MCF 10A (cell line): ENCODE data around the gene CDADC1. TPM values are rescaled to one million over a fixed set of nuclear protein-coding genes. Genes with fewer than 3 reads are reported as not detected.
"Not testable (repeated sequence)": the region's sequence is repeated elsewhere in the genome, so short reads cannot be mapped to it uniquely, and the experiment has no call there.

ENCODE experiments used
- BruUV-seq: library from RNA; stranded (reverse); fragments of 400-500 nt; replicated peaks from 2 replicates; lab custom pipeline; 2021; lab: Mats Ljungman, UMichigan
- CTCF ChIA-PET: fragments of 300-600 bp; sonication (Branson Sonifier 250); formaldehyde crosslinking; extraction: SDS; loops from one replicate; lab custom pipeline; 2021; ENCODE audit warnings: antibody characterized with exemption, inconsistent platforms; lab: Yijun Ruan, JAX
- POLR2A ChIA-PET: fragments of 300-600, 350-650 bp; sonication (Branson Sonifier 250); formaldehyde crosslinking; extraction: SDS; loops from one replicate; lab custom pipeline; 2020; ENCODE audit warnings: antibody characterized with exemption, inconsistent platforms; lab: Yijun Ruan, JAX
- DNase-seq: peaks from one replicate; pipeline ENCODE4 v3.0.0-alpha.2; 2018; ENCODE audit not compliant: unreplicated experiment
- H3K27ac Mint-ChIP-seq: one replicate; pipeline ENCODE4 v1.8.0; 2022; ENCODE audit warnings: mild to moderate bottlenecking, low read depth, mixed read lengths; ENCODE audit not compliant: unreplicated experiment
- H3K27me3 Mint-ChIP-seq: one replicate; pipeline ENCODE4 v1.8.0; 2022; ENCODE audit warnings: mixed read lengths; ENCODE audit not compliant: insufficient read depth, unreplicated experiment
- H3K36me3 Mint-ChIP-seq: one replicate; pipeline ENCODE4 v1.8.0; 2022; ENCODE audit warnings: mild to moderate bottlenecking, moderate library complexity, mixed read lengths; ENCODE audit not compliant: insufficient read depth, unreplicated experiment
- H3K4me1 Mint-ChIP-seq: one replicate; pipeline ENCODE4 v1.8.0; 2022; ENCODE audit warnings: mixed read lengths; ENCODE audit not compliant: insufficient read depth, unreplicated experiment
- H3K4me3 Mint-ChIP-seq: one replicate; pipeline ENCODE4 v1.8.0; 2022; ENCODE audit warnings: mild to moderate bottlenecking, moderate library complexity, mixed read lengths; ENCODE audit not compliant: unreplicated experiment
- H3K9me3 Mint-ChIP-seq: one replicate; pipeline ENCODE4 v1.8.0; 2022; ENCODE audit warnings: mixed read lengths; ENCODE audit not compliant: unreplicated experiment
- intact Hi-C: fragments of 100-400 bp; cut with micrococcal nuclease; formaldehyde crosslinking; loops from 2 replicates; pipeline ENCODE4 v1.14.1; 2022
- total RNA-seq: library from RNA; stranded (reverse); gene quantifications from 2 replicates; pipeline ENCODE4 v1.2.3, GENCODE V29; 2022
- TF ChIP-seq, protein P1 (sequence below): fragments of 200-600 bp; IDR thresholded peaks from one replicate; pipeline ENCODE4 v1.8.0; 2022; ENCODE audit warnings: antibody characterized with exemption, mild to moderate bottlenecking; ENCODE audit not compliant: unreplicated experiment

CDADC1 gene
- total RNA-seq, 1 experiment from 2014 or later: 9.4 TPM

DNA sequence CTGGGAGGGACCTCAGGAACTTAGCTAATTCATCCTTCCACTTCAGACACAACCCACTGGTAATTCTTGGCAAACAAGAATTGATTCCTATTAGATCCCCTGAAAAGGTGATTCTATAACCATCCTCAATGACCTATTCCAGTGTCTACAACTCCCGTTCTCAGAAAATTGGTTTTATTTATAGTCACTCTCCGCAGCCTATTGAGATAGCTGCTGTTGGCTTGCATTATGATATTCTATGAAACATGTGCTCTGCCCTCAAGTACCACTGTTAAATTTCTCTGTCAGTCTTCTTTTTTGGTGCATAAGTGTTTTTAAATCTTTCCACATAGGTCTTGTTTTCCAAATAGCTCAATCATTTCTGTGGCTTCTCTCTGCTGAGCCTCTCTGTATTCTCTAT, 75.0 kb downstream of the CDADC1 start:
- CTCF ChIA-PET: interaction anchor here (0.5 to 1.2 kb wide), 3 partner anchors 8 to 42 kb away, joined by 3 to 5 read pairs (median 3); no protein-coding TSS in a partner anchor
- Mint-ChIP-seq H3K36me3 (no peaks in the 10 kb centered on the region), H3K27me3 (no peaks in the 10 kb centered on the region), H3K27ac (no peak overlapping the region), H3K9me3 (no peaks in the 10 kb centered on the region), H3K4me3 (no peak overlapping the region), H3K4me1 (no peaks in the 10 kb centered on the region)
- TF ChIP-seq, protein P1, sequence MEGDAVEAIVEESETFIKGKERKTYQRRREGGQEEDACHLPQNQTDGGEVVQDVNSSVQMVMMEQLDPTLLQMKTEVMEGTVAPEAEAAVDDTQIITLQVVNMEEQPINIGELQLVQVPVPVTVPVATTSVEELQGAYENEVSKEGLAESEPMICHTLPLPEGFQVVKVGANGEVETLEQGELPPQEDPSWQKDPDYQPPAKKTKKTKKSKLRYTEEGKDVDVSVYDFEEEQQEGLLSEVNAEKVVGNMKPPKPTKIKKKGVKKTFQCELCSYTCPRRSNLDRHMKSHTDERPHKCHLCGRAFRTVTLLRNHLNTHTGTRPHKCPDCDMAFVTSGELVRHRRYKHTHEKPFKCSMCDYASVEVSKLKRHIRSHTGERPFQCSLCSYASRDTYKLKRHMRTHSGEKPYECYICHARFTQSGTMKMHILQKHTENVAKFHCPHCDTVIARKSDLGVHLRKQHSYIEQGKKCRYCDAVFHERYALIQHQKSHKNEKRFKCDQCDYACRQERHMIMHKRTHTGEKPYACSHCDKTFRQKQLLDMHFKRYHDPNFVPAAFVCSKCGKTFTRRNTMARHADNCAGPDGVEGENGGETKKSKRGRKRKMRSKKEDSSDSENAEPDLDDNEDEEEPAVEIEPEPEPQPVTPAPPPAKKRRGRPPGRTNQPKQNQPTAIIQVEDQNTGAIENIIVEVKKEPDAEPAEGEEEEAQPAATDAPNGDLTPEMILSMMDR: no peak
- BruUV-seq: no TSS peak
- no peak for DNase-seq
- intact Hi-C loops: no loop called here
- POLR2A ChIA-PET: no interaction called here

DNA sequence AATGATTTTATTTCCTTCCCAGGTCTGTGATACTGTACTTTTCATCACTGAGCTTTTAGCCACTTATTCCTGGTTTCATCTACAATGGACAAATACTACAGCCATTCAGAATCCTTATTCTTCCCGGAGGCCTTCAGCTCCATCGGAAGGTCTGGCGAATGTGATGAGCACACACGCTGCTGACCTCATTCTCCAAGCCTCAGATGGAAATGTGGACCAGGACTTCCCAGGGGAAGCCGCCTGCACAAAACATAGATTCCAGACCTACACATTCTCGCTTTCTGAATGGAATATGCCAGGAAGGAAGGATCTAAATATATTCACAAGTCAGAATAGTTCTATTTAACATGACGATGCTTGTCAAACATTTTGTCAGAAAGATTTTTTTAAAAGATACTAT, 75.6 kb downstream of the CDADC1 start:
- no peaks in the 10 kb centered on the region for H3K4me1 Mint-ChIP-seq
- CTCF ChIA-PET: interaction anchor here (0.5 to 1.1 kb wide), 2 partner anchors 9 to 526 kb away, joined by 3 to 5 read pairs; no protein-coding TSS in a partner anchor
- no peak overlapping the region for H3K27ac Mint-ChIP-seq
- DNase-seq: no peak
- no TSS peak for BruUV-seq
- POLR2A ChIA-PET: no interaction called here
- H3K9me3 Mint-ChIP-seq: no peaks in the 10 kb centered on the region
- H3K4me3 Mint-ChIP-seq: no peak overlapping the region
- H3K27me3 Mint-ChIP-seq: no peaks in the 10 kb centered on the region
- TF ChIP-seq, protein P1: no peak
- intact Hi-C loops: no loop called here
- H3K36me3 Mint-ChIP-seq: no peaks in the 10 kb centered on the region

- H3K27me3 Mint-ChIP-seq: no peaks in the 10 kb centered on the region
- no peaks in the 10 kb centered on the region for H3K36me3 Mint-ChIP-seq
- no peaks in the 10 kb centered on the region for H3K9me3 Mint-ChIP-seq
- no peak for DNase-seq
- TF ChIP-seq, protein P1: no peak
- no TSS peak for BruUV-seq
- no peak overlapping the region for H3K4me3 Mint-ChIP-seq
- POLR2A ChIA-PET: interaction anchor here (0.6 kb wide), 2 partner anchors 119 to 282 kb away, joined by 3 to 4 read pairs; no protein-coding TSS in a partner anchor
- no peaks in the 10 kb centered on the region for H3K4me1 Mint-ChIP-seq
- no peak overlapping the region for H3K27ac Mint-ChIP-seq
- CTCF ChIA-PET: interaction anchor here (0.6 to 0.7 kb wide), 2 partner anchors 14 to 568 kb away, joined by 3 read pairs; no protein-coding TSS in a partner anchor
- intact Hi-C loops: no loop called here
Observed at GRCh38 chr13:49326222-49326917, 78.6 kb downstream of the CDADC1 start.

DNA sequence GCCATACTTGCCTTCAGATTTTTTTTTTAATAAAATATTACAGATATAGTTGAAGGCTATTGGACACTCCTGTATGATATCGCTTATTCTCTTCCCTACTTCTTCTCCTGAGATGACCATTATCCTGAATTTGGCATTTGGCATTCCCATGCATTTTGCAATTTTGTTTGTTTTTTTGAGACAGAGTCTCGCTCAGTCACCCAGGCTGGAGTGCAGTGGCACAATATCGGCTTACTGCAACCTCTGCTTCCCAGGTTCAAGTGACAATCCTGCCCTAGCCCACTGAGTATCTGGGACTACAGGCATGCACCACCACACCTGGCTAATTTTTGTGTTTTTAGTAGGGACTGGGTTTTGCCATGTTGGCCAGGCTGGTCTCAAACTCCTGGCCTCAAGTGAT, 79.4 kb downstream of the CDADC1 start:
- H3K4me1 Mint-ChIP-seq, H3K4me3 Mint-ChIP-seq, intact Hi-C loops, H3K27ac Mint-ChIP-seq, DNase-seq, H3K9me3 Mint-ChIP-seq, H3K36me3 Mint-ChIP-seq, H3K27me3 Mint-ChIP-seq, BruUV-seq: not testable (repeated sequence)
- CTCF ChIA-PET: interaction anchor here (0.7 kb wide), 1 partner anchor 14 kb away, joined by 3 read pairs; no protein-coding TSS in a partner anchor
- POLR2A ChIA-PET: interaction anchor here (0.6 kb wide), 1 partner anchor 118 kb away, joined by 4 read pairs; no protein-coding TSS in a partner anchor
